HG03521 (cell line): ENCODE results near the gene HSD11B1L.
"Not testable (repeated sequence)": the region's sequence is repeated elsewhere in the genome, so short reads cannot be mapped to it uniquely, and the experiment has no call there.

ENCODE experiments used
- ATAC-seq: cut with Tn5 transposase; IDR thresholded peaks from one replicate; pipeline ENCODE4 v1.9.1; 2021; ENCODE audit warnings: mild to moderate bottlenecking, moderate library complexity; ENCODE audit not compliant: unreplicated experiment

The HSD11B1L gene

DNA sequence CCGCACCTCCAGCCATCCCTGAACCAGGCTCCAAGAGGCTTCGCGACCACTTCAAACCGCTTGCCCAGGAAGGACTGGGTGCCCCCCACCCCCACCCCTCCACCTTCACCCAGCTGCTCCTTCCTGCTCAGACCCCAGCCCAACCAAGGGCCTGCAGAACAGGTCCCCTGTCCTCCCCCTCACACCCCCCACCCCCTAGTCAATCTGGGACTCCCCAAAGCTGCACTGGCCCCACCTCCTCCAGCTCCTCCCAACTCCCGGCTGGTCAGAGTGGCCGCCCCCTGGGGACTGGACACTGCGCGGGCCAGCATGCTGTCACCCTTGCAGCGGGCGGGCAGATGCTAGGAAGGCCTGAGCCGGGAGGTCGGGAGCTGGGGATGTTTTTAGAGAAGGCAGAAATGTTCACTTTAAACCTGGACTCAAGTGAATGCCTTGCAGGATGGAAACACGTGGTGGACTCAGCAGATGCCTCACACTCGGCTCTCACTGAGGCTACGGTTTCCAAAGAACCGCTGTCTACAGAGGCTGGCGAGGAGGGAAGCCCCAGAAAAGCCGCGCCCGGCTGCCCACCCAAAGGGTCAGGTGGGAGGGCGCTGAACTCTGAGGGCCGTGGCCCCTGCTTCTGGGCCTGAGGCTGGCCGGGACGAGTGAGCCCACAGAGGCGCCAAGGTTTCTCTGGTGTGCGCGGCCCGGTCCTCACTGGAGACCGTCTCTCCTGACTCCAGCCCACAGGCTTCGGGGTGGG is 17.2 kb downstream of the HSD11B1L start:
- no peak for ATAC-seq

DNA sequence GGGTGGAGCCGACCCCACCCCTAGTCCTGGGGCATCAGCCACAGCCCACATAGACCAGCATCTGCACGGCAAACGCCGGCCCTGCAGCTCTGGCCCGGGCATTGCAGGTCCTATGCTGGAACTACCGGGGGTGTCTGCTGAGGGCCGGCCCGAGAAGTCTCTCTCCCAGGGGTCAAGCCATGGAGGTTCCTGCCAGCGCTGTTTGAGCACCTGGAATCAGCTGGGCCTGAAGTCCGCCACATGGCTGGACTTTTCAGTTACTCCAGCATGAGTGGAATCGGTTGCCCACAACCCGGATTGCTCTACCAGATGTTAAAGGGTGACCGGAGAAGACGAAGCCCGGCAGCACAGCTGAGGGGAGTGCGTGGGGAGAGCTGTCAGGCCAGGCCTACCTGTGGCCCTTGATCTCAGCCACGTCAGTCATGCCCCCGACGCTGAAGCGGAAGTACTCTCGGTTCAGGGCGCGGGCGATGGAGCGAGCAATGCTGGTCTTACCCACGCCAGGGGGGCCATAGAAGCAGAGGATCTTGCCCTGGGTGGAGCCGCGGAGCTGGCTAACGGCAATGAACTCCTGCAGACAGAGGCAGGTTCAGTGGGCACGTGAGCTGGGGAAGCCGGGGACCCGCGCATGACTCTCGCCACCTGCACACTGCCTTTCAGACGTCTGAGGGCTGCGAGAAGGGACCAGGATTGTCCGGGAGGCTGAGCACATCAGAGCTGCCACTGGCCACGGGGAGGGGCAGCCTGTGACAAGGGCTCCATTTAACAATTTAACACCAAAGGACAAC is 18.0 kb downstream of the HSD11B1L start:
- no peak for ATAC-seq

DNA sequence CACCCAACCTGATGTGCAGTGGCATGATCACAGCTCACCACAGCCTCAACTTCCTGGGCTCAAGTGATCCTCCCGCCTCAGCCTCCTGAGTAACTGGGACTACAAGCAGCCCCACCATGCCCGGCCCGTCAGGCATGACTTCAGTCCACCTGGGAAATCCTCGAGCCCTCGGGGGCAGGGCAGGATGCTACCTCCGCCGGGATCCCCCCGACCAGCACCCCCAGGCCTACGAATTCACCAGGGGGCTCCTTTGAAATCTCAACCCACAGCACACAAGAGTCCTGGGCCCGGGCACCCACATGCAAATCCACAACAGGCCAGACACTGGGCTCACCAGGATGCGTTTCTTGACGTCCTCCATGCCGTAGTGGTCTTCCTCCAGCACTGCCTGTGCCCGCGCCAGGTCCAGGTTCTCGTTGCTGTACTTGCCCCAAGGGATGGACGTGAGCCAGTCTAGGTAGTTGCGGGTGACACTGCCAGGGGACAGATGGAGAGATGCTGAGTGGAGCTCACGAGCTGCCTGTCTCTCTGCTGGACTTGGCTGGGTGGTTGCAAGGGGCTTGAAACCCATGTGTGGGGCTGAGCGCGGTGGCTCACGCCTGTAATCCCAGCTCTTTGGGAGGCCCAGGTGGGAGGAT is 19.7 kb downstream of the HSD11B1L start:
- no peak for ATAC-seq

DNA sequence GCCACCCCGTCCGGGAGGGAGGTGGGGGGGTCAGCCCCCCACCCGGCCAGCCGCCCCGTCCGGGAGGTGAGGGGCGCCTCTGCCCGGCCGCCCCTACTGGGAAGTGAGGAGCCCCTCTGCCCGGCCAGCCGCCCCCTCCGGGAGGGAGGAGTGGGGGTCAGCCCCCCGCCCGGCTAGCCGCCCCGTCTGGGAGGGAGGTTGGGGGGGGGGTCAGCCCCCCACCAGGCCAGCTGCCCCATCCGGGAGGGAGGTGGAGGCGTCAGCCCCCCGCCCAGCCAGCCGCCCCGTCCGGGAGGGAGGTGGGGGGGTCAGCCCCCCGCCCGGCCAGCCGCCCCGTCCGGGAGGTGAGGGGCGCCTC is 21.2 kb downstream of the HSD11B1L start:
- ATAC-seq = not testable (repeated sequence)

DNA sequence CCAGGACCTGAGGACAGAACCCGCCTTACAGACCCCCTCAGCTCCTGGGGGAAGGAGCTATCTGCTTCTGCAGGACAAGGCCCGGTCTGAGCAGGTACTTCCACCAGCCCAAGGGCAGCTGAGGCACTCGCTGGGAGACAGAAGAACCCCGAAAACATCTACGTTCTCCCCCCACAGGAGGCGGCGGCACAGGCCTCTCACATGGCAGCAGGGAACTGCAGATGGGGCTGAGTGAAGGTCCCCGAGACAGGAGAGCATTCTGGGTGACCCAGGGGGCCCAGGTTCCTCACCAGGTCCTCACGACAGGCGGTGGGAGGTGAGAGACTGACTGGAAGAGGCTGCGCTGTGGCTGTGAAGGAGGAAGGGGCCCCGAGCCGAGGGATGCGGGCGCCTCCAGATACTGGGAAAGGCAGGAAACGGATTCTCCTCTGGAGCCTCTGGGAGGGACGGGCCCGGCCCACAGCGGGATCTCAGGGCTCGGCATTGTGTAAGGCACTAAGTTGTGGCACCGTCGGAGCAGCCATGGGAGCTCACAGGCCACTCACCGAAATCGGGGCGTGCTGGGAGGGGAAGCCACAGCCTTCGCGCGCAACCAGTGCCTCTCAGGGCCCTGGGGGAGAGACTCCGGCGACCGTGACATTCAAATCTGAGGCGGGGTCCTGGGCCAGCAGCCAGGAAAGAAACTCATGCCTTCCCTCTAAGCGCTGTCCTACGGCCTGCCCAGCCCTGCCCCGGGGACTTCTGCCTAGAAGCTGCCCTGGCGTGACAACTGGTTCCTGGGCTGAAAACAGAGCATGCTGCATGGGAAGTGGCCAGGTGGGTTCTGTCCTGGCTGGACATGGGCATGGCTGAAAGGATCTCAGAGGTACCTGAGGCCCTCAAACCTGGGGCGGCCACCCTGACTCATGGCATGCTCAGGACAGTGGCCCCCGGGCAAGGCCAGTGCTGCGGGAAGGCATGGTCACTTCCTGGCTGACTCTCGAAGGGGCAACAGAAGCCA is 23.3 kb downstream of the HSD11B1L start:
- no peak for ATAC-seq

DNA sequence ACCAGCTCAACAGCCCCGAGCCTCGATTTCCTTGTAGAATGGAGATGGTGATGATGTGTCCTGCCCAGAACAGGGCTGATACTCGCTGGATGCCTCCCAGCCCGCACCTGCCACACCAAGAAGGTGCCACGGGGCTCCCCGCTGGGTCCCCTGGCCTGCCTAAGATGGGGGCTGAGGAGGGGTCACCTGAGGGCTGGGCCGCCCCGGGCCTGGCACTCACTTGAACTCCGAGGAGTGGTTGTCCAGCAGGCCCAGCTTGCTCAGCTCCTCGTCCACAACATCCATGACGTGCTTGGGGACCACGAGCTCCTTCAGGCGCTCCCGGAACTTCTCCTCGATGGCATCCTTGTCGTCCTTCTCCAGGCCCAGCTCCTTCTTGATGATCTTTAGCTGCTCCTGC is 24.7 kb downstream of the HSD11B1L start:
- ATAC-seq = no peak

DNA sequence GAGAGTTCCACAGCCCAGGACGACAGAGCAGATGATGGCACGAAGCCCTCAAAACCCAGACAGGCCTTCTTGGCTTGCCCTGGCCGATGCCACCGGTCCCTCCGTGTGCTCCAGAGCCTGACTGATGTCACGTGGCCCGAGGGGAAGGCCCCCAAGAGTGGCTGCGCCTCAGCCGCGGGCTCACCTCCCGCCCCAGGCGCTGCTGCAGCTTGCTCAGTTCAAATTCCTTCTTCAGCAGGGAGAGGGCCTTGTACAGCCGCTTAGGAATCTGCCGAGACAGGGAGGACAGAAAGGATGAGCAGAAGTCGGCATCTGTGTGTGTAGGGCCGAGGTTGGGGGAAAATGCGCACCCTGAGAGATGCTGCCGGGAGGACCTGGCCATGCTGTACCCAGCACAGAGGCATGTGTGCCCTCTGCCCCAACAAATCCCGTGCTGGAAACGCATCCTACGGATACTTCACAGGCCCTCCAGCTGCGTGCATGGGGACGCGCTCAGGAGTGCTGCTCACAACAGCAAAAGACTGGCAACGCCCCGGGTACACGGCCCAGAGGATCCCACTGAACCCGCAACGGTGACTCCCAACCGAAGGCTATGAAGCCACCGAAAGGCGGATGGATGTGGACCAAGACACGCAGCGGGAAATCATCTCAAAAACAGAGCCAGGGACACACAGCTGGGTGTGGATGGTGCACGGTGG is 26.2 kb downstream of the HSD11B1L start:
- ATAC-seq = no peak

DNA sequence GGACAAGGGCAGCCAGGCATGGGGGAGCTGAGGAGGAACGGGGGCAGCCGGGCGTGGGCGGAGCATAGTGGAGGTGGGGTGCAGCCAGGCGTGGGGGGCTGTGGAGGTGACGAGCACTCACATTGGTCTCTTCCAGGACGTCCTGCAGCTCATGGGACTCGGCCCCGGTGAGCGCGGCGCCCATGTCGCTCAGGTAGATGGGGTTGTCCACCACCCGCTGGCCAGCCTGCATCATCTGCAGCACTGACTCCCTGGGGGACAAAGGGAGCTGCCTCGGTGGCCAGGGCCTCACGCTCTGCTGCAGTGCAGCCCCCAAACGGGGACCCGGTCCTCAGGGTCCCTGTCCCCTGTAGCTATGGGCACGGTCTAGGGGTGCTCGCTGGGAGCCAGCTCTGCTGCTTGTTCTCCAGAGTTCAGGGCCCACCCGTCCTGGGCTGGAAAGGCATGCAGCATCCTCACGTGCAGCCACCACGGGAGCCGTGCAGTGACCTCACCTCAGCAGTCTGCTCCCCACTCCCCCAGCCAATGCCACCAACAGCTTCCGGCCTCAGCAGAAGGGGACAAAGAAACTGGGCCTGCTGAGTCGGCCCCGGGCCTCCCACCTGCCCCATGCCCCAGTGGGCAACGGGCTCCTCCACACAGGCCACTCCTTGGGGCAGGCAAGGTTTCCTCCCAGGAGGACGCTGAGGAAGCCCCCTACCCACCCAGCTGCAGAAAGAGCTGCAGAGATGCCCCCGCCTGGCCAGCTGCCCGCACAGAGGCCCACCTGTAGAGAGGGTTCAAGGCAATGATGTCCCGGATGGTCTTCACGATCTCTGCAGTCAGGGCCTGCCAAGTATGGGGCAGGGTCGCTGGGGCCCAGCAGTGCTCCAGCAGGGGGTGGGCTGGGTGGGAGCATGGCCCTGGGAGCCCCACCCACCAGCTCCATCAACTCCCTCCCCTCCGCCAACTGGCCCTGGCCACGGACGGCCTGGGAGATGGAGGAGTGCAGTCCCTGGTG is 27.0 kb downstream of the HSD11B1L start:
- no peak for ATAC-seq

DNA sequence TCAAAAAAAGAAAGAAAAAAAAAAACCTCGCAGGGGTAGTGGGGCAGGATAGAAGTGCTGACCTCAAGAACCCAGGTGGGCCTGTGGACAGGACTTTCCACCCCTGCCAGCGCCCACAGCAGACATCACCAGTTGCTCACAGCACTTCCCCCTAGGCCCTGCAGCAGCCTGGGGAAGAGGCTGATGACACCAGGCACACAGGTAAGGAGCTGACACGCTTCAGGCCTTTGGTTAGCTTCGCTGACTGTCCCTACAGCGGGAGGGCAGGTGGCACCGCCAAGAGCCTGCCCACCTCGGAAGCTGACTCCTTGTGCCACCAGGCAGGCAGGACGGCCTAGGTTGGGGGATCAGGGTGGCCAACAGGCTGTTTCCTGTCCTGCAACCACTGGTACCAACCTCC is 30.2 kb downstream of the HSD11B1L start:
- no peak for ATAC-seq

DNA sequence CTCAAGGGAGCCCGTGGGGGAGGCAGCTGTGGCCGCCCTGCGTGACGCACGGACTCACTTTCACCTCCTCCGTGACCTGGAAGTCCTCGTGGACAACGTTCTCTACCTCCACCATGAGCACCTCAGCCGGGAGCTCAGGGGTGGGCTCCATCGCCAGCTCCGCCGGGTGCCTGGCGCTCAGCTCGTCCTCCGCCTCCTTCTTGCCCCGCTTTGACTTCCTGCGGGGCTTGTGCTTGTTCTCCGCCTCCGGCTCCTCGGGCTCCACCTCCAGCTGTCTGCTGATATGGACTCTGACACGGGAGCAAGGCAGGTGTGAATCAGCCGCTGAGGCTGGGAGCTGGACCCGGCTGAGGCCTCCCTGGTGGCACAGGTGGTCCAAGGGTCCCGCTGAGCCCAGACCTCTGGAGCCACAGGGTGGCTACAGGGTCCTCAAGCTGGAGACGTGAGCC is 30.9 kb downstream of the HSD11B1L start:
- ATAC-seq = no peak

DNA sequence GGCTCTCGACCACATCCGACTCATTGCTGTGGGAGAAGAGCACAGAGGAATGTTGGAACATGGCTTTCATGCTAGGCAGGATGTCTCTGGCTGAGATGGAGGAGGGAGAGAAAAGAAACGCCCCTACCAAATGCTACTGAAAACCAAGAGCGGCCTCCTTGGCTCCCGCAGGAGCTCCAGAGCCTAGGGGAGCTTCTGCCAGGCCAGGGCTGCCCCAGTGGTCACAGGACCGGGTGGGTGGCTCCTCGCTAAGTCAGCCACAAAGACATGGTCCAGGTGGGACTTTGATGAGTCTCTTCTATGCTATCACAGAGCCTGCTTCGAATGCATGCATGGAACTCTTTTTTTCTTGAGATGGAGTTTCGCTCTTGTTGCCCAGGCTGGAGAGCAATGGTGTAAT is 32.4 kb downstream of the HSD11B1L start:
- ATAC-seq = no peak

DNA sequence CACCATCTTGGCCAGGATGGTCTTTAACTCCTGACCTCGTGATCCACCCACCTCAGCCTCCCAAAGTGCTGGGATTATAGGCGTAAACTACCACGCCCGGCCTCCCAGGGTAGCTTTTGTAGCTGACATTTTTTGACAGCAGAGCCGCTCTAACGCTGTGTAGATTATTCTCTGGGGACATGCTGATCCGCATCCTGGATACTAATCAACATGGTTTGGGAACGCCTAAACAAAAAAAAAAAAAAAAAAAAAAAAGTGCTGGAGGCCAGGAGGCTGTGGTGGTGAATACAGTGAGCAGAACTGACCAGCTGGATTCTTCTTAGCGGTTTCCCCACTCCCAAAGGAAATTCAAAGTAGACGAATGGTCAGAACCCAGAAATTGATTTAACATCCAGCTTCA is 34.0 kb downstream of the HSD11B1L start:
- ATAC-seq = no peak

DNA sequence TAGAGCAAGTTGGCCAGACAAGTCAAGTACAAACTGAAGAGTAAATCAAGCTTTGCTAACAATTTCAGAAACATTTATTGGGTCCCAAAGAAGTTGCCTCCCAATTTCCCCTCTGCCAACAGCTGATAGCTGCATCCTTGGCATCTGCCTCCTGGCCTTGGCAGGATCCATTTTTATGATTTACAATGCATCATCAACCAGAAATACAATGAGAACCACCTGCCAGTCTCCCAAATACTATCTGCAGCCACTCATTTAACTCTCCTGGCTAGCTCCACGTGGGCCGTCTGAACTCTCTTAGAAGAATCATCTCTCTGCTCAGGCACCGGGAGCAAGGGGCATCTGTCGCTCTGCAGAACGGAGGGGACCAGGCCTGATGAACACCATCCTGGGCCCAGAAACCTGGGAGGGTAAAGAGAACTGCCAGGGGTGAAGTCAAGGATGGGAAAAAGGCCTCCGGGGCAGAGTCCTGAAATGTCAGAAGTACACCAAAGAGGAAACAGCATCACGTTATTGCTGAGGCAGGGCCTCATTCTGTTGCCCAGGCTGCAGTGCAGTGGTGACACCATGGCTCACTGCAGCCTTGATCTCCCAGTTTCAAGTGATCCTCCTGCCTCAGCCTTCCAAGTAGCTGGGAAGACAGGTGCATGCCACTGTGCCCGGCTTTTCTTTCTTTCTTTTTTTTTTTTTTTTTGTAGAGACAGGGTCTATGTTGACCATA is 36.5 kb downstream of the HSD11B1L start:
- ATAC-seq = no peak

DNA sequence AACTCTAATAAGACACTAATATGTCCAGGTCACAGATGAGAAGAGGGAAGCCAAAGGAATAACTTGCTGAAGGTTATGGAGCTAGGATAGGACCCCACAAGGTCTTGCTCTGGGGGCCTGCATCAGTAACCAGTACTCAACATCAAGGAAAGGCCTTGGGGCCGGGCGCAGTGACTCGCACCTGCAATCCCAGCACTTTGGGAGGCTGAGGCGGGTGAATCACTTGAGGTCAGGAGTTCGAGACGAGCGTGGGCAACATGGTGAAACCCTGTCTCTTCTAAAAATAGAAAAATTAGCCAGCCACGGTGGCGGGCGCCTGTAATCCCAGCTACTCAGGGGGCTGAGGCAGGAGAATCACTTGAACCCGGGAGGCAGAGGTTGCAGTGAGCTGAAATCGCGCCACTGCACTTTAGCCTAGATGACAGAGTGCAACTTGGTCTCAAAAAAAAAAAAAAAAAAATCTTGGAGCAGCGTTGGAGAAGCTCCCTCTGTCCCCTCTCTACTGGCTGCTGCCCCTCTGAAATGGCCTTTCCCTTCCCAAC is 37.3 kb downstream of the HSD11B1L start:
- ATAC-seq = no peak

DNA sequence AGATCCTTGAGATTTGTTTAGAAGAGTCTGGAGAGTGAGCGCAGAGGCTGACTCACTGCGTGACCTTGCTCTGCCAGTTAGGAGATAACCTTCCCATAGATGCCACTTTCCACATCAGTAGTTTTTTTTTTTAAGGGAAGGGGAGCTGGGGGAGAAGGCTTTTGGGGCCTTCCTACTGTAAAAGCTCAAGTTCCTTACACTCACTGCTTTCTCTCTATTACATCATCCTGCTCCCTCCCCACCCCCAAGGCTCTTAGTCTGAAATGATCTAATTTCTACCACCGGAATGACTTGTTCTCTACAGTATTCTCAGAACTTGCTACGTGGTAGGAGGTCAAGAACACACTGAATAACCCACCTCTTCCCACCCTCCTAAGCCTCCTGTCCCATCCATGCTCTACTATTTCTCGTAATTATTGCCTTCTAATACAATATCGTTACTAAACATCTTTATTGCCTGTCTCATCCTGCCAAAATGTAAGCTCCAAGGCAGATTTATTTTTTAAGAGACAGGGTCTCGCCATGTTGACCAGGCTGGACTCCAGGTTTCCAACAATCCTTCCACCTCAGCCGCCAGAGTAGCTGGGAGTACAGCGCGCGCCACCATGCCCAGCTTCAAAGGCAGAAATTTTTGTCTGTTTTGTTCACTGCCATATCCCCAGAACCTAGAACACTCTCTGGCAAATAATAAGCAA is 37.9 kb downstream of the HSD11B1L start:
- ATAC-seq = no peak

DNA sequence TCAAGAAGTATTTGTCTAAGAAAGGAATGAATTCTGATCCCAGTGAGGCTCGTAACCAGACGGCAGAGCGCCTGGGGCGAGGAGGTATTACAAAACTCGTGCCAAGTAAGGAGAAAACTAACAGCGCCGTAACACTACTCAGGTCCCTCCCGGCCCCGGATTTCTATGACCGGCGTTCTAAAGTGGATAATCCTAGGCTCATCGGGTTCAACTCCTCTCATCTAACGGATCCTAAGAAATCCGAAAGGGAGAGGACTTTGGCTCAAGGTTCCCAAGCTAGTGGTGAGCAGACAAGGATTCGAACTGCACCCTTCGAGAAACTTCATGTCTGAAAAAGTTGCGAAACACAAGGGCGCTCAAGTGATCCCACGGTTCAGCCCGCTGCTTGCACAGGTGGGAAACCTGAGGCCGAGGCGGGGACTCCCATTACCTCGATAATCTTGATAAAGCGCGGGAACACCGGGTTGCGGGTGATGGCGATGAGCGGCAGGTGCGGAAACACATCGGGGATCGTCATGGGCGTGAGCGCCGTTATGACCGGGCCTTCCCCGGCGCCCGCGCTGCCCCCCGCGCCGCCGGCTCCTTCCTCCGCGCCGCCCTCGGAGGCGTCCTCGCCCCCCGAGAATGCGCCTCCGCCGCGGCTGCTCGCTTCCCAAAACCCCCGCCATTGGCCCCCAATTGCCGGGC is 38.6 kb downstream of the HSD11B1L start:
- no peak for ATAC-seq
